ENCODE results near the gene SAXO1. TPM values are rescaled to one million over a fixed set of nuclear protein-coding genes. Genes with fewer than 3 reads are reported as not detected.

SAXO1 gene
- total RNA-seq, 1 donor from 2014 or later = 0.09 TPM

- Histone ChIP-seq H3K79me2 (ENCODE audit: low read depth) (no peaks in the 10 kb centered on the region), H3F3A (ENCODE audit: low read depth) (no peaks in the 10 kb centered on the region), H3K9me3 (ENCODE audit: low read depth) (no peaks in the 10 kb centered on the region), H3K9ac (no peak overlapping the region), H3K4me1 (no peaks in the 10 kb centered on the region), H3K4me2 (no peak overlapping the region), H3K27me3 (no peaks in the 10 kb centered on the region), H3K36me3 (no peaks in the 10 kb centered on the region), H3K27ac (no peak overlapping the region), H3K4me3 (no peak overlapping the region), H4K20me1 (ENCODE audit: low read depth) (no peaks in the 10 kb centered on the region), H2AFZ (replicated peaks) (no peak overlapping the region)
- Mint-ChIP-seq H3K4me3 (no peak overlapping the region), H3K27me3 (ENCODE audit: insufficient read depth, low read depth) (peaks cover 3% of the 10 kb centered on the region), H3K27ac (no peak overlapping the region), H3K9me3 (peaks cover 35% of the 10 kb centered on the region), H3K4me1 (no peaks in the 10 kb centered on the region), H3K36me3 (no peaks in the 10 kb centered on the region)
- TF ChIP-seq, protein P1, sequence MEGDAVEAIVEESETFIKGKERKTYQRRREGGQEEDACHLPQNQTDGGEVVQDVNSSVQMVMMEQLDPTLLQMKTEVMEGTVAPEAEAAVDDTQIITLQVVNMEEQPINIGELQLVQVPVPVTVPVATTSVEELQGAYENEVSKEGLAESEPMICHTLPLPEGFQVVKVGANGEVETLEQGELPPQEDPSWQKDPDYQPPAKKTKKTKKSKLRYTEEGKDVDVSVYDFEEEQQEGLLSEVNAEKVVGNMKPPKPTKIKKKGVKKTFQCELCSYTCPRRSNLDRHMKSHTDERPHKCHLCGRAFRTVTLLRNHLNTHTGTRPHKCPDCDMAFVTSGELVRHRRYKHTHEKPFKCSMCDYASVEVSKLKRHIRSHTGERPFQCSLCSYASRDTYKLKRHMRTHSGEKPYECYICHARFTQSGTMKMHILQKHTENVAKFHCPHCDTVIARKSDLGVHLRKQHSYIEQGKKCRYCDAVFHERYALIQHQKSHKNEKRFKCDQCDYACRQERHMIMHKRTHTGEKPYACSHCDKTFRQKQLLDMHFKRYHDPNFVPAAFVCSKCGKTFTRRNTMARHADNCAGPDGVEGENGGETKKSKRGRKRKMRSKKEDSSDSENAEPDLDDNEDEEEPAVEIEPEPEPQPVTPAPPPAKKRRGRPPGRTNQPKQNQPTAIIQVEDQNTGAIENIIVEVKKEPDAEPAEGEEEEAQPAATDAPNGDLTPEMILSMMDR (IDR thresholded peaks at IDR 0.05) = no peak
- TF ChIP-seq EZH2 (IDR thresholded peaks at IDR 0.05) = no peak
- no peak for TF ChIP-seq EZH2phosphoT487 (IDR thresholded peaks at IDR 0.05)
- no peak for DNase-seq (ENCODE audit: low spot score)
Observed at GRCh38 chr9:18896004-18896403, 137.0 kb downstream of the SAXO1 start.

GRCh38 chr9:18893491-18893890 is 139.5 kb downstream of the SAXO1 start:
- no peaks in the 10 kb centered on the region for H3K27me3 ChIP-seq
- H3K27ac ChIP-seq = no peak overlapping the region
- H3K4me1 ChIP-seq = no peaks in the 10 kb centered on the region
- no peak for DNase-seq (ENCODE audit: low spot score)
- no peaks in the 10 kb centered on the region for H3K79me2 ChIP-seq (ENCODE audit: low read depth)
- Mint-ChIP-seq H3K9me3 (peaks cover 23% of the 10 kb centered on the region), H3K36me3 (no peaks in the 10 kb centered on the region), H3K27ac (no peak overlapping the region), H3K27me3 (ENCODE audit: insufficient read depth, low read depth) (peaks cover 3% of the 10 kb centered on the region), H3K4me3 (no peak overlapping the region), H3K4me1 (no peaks in the 10 kb centered on the region)
- no peaks in the 10 kb centered on the region for H3F3A ChIP-seq (ENCODE audit: low read depth)
- H3K9me3 ChIP-seq (ENCODE audit: low read depth) = no peaks in the 10 kb centered on the region
- no peak overlapping the region for H2AFZ ChIP-seq (replicated peaks)
- no peak overlapping the region for H3K4me2 ChIP-seq
- TF ChIP-seq, protein P1 (IDR thresholded peaks at IDR 0.05) = no peak
- TF ChIP-seq EZH2phosphoT487 (IDR thresholded peaks at IDR 0.05) = no peak
- no peak for TF ChIP-seq EZH2 (IDR thresholded peaks at IDR 0.05)
- H4K20me1 ChIP-seq (ENCODE audit: low read depth) = no peaks in the 10 kb centered on the region
- no peak overlapping the region for H3K9ac ChIP-seq
- H3K4me3 ChIP-seq = no peak overlapping the region
- no peaks in the 10 kb centered on the region for H3K36me3 ChIP-seq

GRCh38 chr9:18893046-18893445 is 140.0 kb downstream of the SAXO1 start:
- no peak overlapping the region for H3K4me2 ChIP-seq
- Mint-ChIP-seq H3K4me1 (no peaks in the 10 kb centered on the region), H3K36me3 (no peaks in the 10 kb centered on the region), H3K27me3 (ENCODE audit: insufficient read depth, low read depth) (peaks cover 3% of the 10 kb centered on the region), H3K9me3 (peaks cover 18% of the 10 kb centered on the region), H3K27ac (no peak overlapping the region), H3K4me3 (no peak overlapping the region)
- H3F3A ChIP-seq (ENCODE audit: low read depth) = no peaks in the 10 kb centered on the region
- H3K79me2 ChIP-seq (ENCODE audit: low read depth) = no peaks in the 10 kb centered on the region
- H3K36me3 ChIP-seq = no peaks in the 10 kb centered on the region
- no peaks in the 10 kb centered on the region for H4K20me1 ChIP-seq (ENCODE audit: low read depth)
- H2AFZ ChIP-seq (replicated peaks) = no peak overlapping the region
- H3K27me3 ChIP-seq = no peaks in the 10 kb centered on the region
- no peak for TF ChIP-seq EZH2 (IDR thresholded peaks at IDR 0.05)
- TF ChIP-seq EZH2phosphoT487 (IDR thresholded peaks at IDR 0.05) = no peak
- TF ChIP-seq, protein P1 (IDR thresholded peaks at IDR 0.05) = no peak
- no peaks in the 10 kb centered on the region for H3K4me1 ChIP-seq
- no peak for DNase-seq (ENCODE audit: low spot score)
- H3K27ac ChIP-seq = no peak overlapping the region
- no peaks in the 10 kb centered on the region for H3K9me3 ChIP-seq (ENCODE audit: low read depth)
- H3K9ac ChIP-seq = no peak overlapping the region
- no peak overlapping the region for H3K4me3 ChIP-seq

Measured in neural progenitor cell (in vitro differentiated cells).